Stomach (tissue), 9 donors: ENCODE data around the gene SLMAP. TPM values are rescaled to one million over a fixed set of nuclear protein-coding genes. Genes with fewer than 3 reads are reported as not detected.
A peak's percentile ranks its signal among the peaks of the same experiment; 100 is the strongest.
"Not testable (repeated sequence)": the region's sequence is repeated elsewhere in the genome, so short reads cannot be mapped to it uniquely, and the experiment has no call there.

ENCODE experiments used
- DNase-seq, 2 donors: peaks; one replicate each; pipeline versions ENCODE4 v3.0.0 to v3.0.0-alpha.2; 2013 to 2019
- H3K27ac ChIP-seq, 5 donors: fragments of 200-600 bp in 4 of 5; sonication (generic) in 4 of 5; one replicate each; pipeline ENCODE4 v1.5.1; 2013 to 2019; ENCODE audit warnings: mild to moderate bottlenecking in 1 of 5, moderate library complexity in 1 of 5
- H3K27me3 ChIP-seq, 3 donors: fragments of 200-600 bp; sonication (generic); one replicate each; pipeline ENCODE4 v1.5.1; 2017 to 2019; ENCODE audit warnings: mixed run types in 1 of 3
- H3K36me3 ChIP-seq, 4 donors: fragments of 200-600 bp; sonication (generic); 1 replicate in 3 of 4; 2 replicates in 1 of 4; pipeline ENCODE4 v1.5.1; 2016 to 2019
- H3K4me1 ChIP-seq, 4 donors: fragments of 200-600 bp; sonication (generic); one replicate each; pipeline ENCODE4 v1.5.1; 2016 to 2019
- H3K4me3 ChIP-seq, 4 donors: fragments of 200-600 bp; sonication (generic) in 3 of 4; one replicate each; pipeline ENCODE4 v1.5.1; 2016 to 2019; ENCODE audit warnings: mild to moderate bottlenecking in 1 of 4
- H3K9me3 ChIP-seq, 4 donors: fragments of 200-600 bp; sonication (generic); one replicate each; pipeline ENCODE4 v1.5.1; 2016 to 2019
- CTCF ChIP-seq, 7 experiments: fragments of 450-650 bp in 4 of 7; fragments of 200-600 bp in 3 of 7; sonication (generic) in 3 of 7; IDR thresholded peaks; one replicate each; pipeline ENCODE4 v1.5.1; 2016 to 2019; ENCODE audit warnings: antibody characterized with exemption in 7 of 7, control low read depth in 2 of 7, mild to moderate bottlenecking in 1 of 7
- EP300 ChIP-seq: sonication (generic); formaldehyde crosslinking; IDR thresholded peaks from one replicate; pipeline ENCODE4 v1.6.1; 2017; ENCODE audit warnings: antibody characterized with exemption
- POLR2A ChIP-seq, 4 donors: fragments of 450-650 bp; IDR thresholded peaks; one replicate each; pipeline ENCODE4 v1.6.1; 2016; ENCODE audit warnings: antibody characterized with exemption in 4 of 4, control low read depth in 2 of 4, mild to moderate bottlenecking in 1 of 4, moderate library complexity in 1 of 4
- POLR2AphosphoS5 ChIP-seq, 3 donors: sonication (generic); formaldehyde crosslinking; IDR thresholded peaks; one replicate each; pipeline ENCODE4 v1.6.1; 2016; ENCODE audit warnings: antibody characterized with exemption in 3 of 3
- WGBS, 5 donors: extraction: QIAGEN DNeasy Blood & Tissue Kit in 3 of 5; methylation state at CpG; one replicate each; pipeline versions ENCODE4 v1.1.5 to v1.1.7; 2013 to 2018; 5-methylcytosine and 5-hydroxymethylcytosine counted together
- intact Hi-C: fragments of 100-400 bp; cut with DNase I; formaldehyde crosslinking; loops from one replicate; pipeline ENCODE4 v1.15.1; 2023; ENCODE audit warnings: low total_unique reads
- polyA plus RNA-seq, 3 donors: library from polyadenylated mRNA; stranded (reverse); fragments of 200-250 nt; gene quantifications; one replicate each; pipeline ENCODE4 v1.2.3, GENCODE V29; 2013
- total RNA-seq, 5 donors: library from RNA; depleted of rRNA; stranded (reverse); fragments of >200 nt; gene quantifications; one replicate each; pipeline versions ENCODE4 v1.1.0 to v1.2.3, GENCODE V29; 2014 to 2016
- donor health status: healthy with polysubstance abuse.
- donor health status: Bipolar disorder and iron deficiency.
- donor health status: healthy.

Gene SLMAP
- total and polyA plus RNA-seq, 8 donors, result 23.9 to 534 (median 133) TPM

- intact Hi-C loops, result no loop called here
- Histone ChIP-seq H3K36me3 (peaks cover 2 to 94% (median 89%) of the 10 kb centered on the region in 4 donors), H3K4me3 (no peak overlapping the region), H3K27ac (no peak overlapping the region), H3K9me3 (no peaks in the 10 kb centered on the region), H3K27me3 (no peaks in the 10 kb centered on the region), H3K4me1 (no peaks in the 10 kb centered on the region)
- TF ChIP-seq POLR2AphosphoS5 (IDR thresholded peaks at IDR 0.05) (no peak), EP300 (no peak), POLR2A (IDR thresholded peaks at IDR 0.05) (no peak), CTCF (IDR thresholded peaks at IDR 0.05) (no peak)
- no peak for DNase-seq
Observed at GRCh38 chr3:57862894-57863293, 106.8 kb downstream of the SLMAP start.

GRCh38 chr3:57863380-57863779 lies 107.3 kb downstream of the SLMAP start:
- no peaks in the 10 kb centered on the region for H3K27me3 ChIP-seq
- no peaks in the 10 kb centered on the region for H3K4me1 ChIP-seq
- H3K4me3 ChIP-seq, result no peak overlapping the region
- no peaks in the 10 kb centered on the region for H3K9me3 ChIP-seq
- H3K27ac ChIP-seq, result no peak overlapping the region
- intact Hi-C loops, result no loop called here
- WGBS, 5 donors, result 76 to 91% (median 83%) methylated on average over 2 of the region's 2 CpGs
- no peak for DNase-seq
- peaks cover 0 to 94% (median 84%) of the 10 kb centered on the region in 4 donors for H3K36me3 ChIP-seq
- no peak for TF ChIP-seq POLR2A (IDR thresholded peaks at IDR 0.05)
- no peak for TF ChIP-seq EP300
- TF ChIP-seq POLR2AphosphoS5 (IDR thresholded peaks at IDR 0.05), result no peak
- TF ChIP-seq CTCF (IDR thresholded peaks at IDR 0.05), result no peak

GRCh38 chr3:57864853-57865252 lies 108.7 kb downstream of the SLMAP start:
- Histone ChIP-seq H3K36me3 (peaks cover 0 to 86% (median 72%) of the 10 kb centered on the region in 4 donors), H3K9me3 (no peaks in the 10 kb centered on the region), H3K27me3 (no peaks in the 10 kb centered on the region), H3K4me1 (no peaks in the 10 kb centered on the region), H3K27ac (no peak overlapping the region), H3K4me3 (no peak overlapping the region)
- intact Hi-C loops, result no loop called here
- WGBS, 5 donors, result 3 to 17% (median 11%) methylated on average over 1 of the region's 1 CpG
- TF ChIP-seq POLR2A (IDR thresholded peaks at IDR 0.05), result no peak
- TF ChIP-seq POLR2AphosphoS5 (IDR thresholded peaks at IDR 0.05), result no peak
- TF ChIP-seq CTCF (IDR thresholded peaks at IDR 0.05), result peak in 2 of 7 experiments; percentile 26 to 37
- TF ChIP-seq EP300, result no peak
- peak in 1 of 2 donors; percentile 52 for DNase-seq

GRCh38 chr3:57869110-57869509 lies 113.0 kb downstream of the SLMAP start:
- DNase-seq, H3K9me3 ChIP-seq, H3K27ac ChIP-seq, H3K4me3 ChIP-seq, H3K4me1 ChIP-seq, intact Hi-C loops, H3K27me3 ChIP-seq: not testable (repeated sequence)
- 87 to 100% (median 100%) methylated on average over 1 of the region's 1 CpG for WGBS, 5 donors
- H3K36me3 ChIP-seq, result peaks cover 0 to 60% (median 52%) of the 10 kb centered on the region in 4 donors

GRCh38 chr3:57872606-57873005 lies 116.5 kb downstream of the SLMAP start:
- intact Hi-C loops, result no loop called here
- H3K4me3 ChIP-seq, result no peak overlapping the region
- TF ChIP-seq EP300, result no peak
- TF ChIP-seq CTCF (IDR thresholded peaks at IDR 0.05), result no peak
- no peak for TF ChIP-seq POLR2A (IDR thresholded peaks at IDR 0.05)
- TF ChIP-seq POLR2AphosphoS5 (IDR thresholded peaks at IDR 0.05), result no peak
- H3K27me3 ChIP-seq, result no peaks in the 10 kb centered on the region
- H3K36me3 ChIP-seq, result peaks cover 0 to 35% (median 27%) of the 10 kb centered on the region in 4 donors
- DNase-seq, result no peak
- H3K9me3 ChIP-seq, result no peaks in the 10 kb centered on the region
- 92 to 95% (median 94%) methylated on average over 4 of the region's 4 CpGs for WGBS, 5 donors
- no peak overlapping the region for H3K27ac ChIP-seq
- H3K4me1 ChIP-seq, result peaks cover 0 to 7% (median 0%) of the 10 kb centered on the region in 4 donors
